Chondrocyte (in vitro differentiated cells): ENCODE data around the gene DDOST. TPM values are rescaled to one million over a fixed set of nuclear protein-coding genes. Genes with fewer than 3 reads are reported as not detected.

Experiments used
- DNase-seq: peaks from one replicate; pipeline ENCODE4 v3.0.0; 2021; ENCODE audit warnings: mixed read lengths, low spot score
- H3K27ac Mint-ChIP-seq: one replicate; pipeline ENCODE4 v1.8.0; 2021; ENCODE audit warnings: mild to moderate bottlenecking, moderate library complexity, mixed read lengths; ENCODE audit not compliant: unreplicated experiment
- H3K27me3 Mint-ChIP-seq: 2 replicates; pipeline ENCODE4 v1.8.0; 2021; ENCODE audit warnings: low read depth, mixed read lengths
- H3K36me3 Mint-ChIP-seq: 2 replicates; pipeline ENCODE4 v1.8.0; 2021; ENCODE audit warnings: low read depth, mixed read lengths
- H3K4me1 Mint-ChIP-seq: 2 replicates; pipeline ENCODE4 v1.8.0; 2021; ENCODE audit warnings: low read depth, mild to moderate bottlenecking, mixed read lengths
- H3K4me3 Mint-ChIP-seq: one replicate; pipeline ENCODE4 v1.8.0; 2021; ENCODE audit warnings: mild to moderate bottlenecking, moderate library complexity, mixed read lengths; ENCODE audit not compliant: unreplicated experiment
- H3K9me3 Mint-ChIP-seq: 2 replicates; pipeline ENCODE4 v1.8.0; 2021; ENCODE audit warnings: low read depth, mixed read lengths
- long read RNA-seq: library from polyadenylated mRNA; stranded (forward); transcript quantifications from one replicate; pipeline ENCODE4 v2.0.0, GENCODE V29; 2021
- total RNA-seq: library from RNA; stranded (reverse); gene quantifications from 3 replicates; pipeline ENCODE4 v1.2.1, GENCODE V29; 2021
- TF ChIP-seq, protein P1 (sequence below): fragments of 200-600 bp; sonication (generic); IDR thresholded peaks from 2 replicates; pipeline ENCODE4 v1.5.0; 2021; ENCODE audit warnings: antibody characterized with exemption, mild to moderate bottlenecking, moderate library complexity

DDOST gene
- total RNA-seq: 214 to 232 TPM (median 223 TPM) in 3 replicates
- long read RNA-seq, transcript DDOST-202 (11 exons, 2,126 nt): major isoform, 676 of 702 reads
- long read RNA-seq, partial matches to known transcripts: 5 of 702 reads
- long read RNA-seq, other reads (novel, unspliced or antisense): 21 of 702 reads

DNA sequence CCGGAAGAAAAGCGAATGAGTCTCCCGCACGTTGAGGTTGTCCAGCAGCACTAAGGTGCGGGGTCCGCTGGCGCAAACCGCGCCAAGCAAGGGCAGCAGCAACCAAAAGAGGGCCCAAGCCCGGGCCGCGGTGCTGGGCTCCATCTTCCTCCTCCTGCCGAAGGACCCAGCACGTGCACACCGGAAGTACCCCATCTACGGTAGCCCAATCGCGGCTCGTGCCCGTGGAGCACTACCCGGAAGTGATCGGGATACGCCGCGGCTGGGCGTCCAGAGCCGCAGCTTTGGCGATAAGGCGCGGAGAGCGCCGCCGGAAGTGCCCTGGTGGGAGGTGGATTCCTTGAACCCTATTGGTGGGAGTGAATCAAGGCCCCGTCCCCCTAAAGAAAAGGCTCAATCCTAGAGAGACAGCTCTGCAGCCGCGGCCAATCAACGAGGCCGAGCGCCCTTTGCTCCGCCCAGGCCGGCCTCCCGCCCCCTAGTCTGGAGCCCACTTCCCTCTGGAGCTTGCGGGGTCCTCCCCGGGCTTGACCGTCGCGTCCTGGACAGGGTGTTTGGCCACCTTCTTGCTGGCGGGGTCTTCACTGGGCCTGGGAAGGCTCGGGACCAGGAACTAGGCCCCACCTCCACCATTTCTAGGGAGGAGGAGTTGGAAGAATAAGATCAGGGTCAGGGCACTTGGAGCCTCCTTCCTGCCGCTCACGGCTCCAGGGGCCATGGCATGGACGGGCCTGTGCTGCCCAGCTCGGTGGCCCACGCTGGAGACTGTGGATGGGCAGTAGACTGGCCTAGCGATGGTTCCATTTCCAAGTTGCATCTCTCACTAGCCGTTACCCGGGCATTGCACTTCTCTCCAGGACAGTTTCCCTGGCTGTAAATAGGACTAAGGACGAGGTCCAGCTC lies at the start of gene DDOST:
TSS of gene DDOST (minus strand) at position 163 of the 903 bp plus-strand sequence. CDS start at position 144, 19 bp downstream.
- Mint-ChIP-seq H3K27me3 (no peaks in the 10 kb centered on the region), H3K4me3 (peak within 1 kb of the TSS; percentile 95), H3K36me3 (peaks cover 2% of the 10 kb centered on the region), H3K4me1 (peaks cover 29% of the 10 kb centered on the region), H3K9me3 (no peaks in the 10 kb centered on the region), H3K27ac (peak within 1 kb of the TSS; percentile 92)
- no peak for DNase-seq
- TF ChIP-seq, protein P1, sequence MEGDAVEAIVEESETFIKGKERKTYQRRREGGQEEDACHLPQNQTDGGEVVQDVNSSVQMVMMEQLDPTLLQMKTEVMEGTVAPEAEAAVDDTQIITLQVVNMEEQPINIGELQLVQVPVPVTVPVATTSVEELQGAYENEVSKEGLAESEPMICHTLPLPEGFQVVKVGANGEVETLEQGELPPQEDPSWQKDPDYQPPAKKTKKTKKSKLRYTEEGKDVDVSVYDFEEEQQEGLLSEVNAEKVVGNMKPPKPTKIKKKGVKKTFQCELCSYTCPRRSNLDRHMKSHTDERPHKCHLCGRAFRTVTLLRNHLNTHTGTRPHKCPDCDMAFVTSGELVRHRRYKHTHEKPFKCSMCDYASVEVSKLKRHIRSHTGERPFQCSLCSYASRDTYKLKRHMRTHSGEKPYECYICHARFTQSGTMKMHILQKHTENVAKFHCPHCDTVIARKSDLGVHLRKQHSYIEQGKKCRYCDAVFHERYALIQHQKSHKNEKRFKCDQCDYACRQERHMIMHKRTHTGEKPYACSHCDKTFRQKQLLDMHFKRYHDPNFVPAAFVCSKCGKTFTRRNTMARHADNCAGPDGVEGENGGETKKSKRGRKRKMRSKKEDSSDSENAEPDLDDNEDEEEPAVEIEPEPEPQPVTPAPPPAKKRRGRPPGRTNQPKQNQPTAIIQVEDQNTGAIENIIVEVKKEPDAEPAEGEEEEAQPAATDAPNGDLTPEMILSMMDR: peak; percentile 75

- no peak for DNase-seq
Observed at GRCh38 chr1:20710469-20711284, 49.5 kb upstream of the DDOST start.

GRCh38 chr1:20709868-20710267 lies 48.7 kb upstream of the DDOST start:
- Mint-ChIP-seq H3K36me3 (no peaks in the 10 kb centered on the region), H3K4me3 (no peak overlapping the region), H3K27me3 (no peaks in the 10 kb centered on the region), H3K27ac (no peak overlapping the region), H3K4me1 (no peaks in the 10 kb centered on the region), H3K9me3 (no peaks in the 10 kb centered on the region)
- TF ChIP-seq, protein P1: no peak
- DNase-seq: no peak

More at GRCh38 chr1:20710469-20711284, 49.5 kb upstream of the DDOST start:
- no peaks in the 10 kb centered on the region for H3K9me3 Mint-ChIP-seq
- H3K27ac Mint-ChIP-seq: no peak overlapping the region
- no peak overlapping the region for H3K4me3 Mint-ChIP-seq
- no peaks in the 10 kb centered on the region for H3K27me3 Mint-ChIP-seq
- no peaks in the 10 kb centered on the region for H3K36me3 Mint-ChIP-seq
- no peaks in the 10 kb centered on the region for H3K4me1 Mint-ChIP-seq
- TF ChIP-seq, protein P1: no peak

GRCh38 chr1:20708891-20709290 lies 47.7 kb upstream of the DDOST start:
- Mint-ChIP-seq H3K27me3 (no peaks in the 10 kb centered on the region), H3K4me1 (no peaks in the 10 kb centered on the region), H3K36me3 (no peaks in the 10 kb centered on the region), H3K9me3 (no peaks in the 10 kb centered on the region), H3K4me3 (no peak overlapping the region), H3K27ac (no peak overlapping the region)
- TF ChIP-seq, protein P1: no peak
- no peak for DNase-seq

DNA sequence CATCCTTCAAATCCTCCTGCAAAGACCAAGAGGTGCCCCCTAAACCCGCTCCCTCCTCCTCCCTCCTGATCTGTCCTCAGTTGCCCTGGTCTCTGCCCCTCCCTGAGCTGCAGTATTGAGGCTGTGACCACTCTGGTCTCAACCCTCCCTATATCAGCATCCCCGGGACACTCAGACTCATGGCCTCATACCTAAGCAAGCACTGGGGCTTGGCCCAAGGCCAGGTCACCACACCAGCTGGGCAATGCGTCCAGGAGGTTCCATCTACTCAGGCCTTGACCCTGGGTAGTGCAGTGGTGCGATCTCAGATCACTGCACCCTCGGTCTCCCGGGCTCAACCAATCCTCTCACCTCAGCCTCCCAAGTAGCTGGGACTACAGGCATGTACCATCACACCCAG lies 46.9 kb upstream of the DDOST start:
- DNase-seq: no peak
- no peaks in the 10 kb centered on the region for H3K9me3 Mint-ChIP-seq
- no peak overlapping the region for H3K4me3 Mint-ChIP-seq
- H3K27me3 Mint-ChIP-seq: no peaks in the 10 kb centered on the region
- H3K4me1 Mint-ChIP-seq: no peaks in the 10 kb centered on the region
- TF ChIP-seq, protein P1: no peak
- H3K36me3 Mint-ChIP-seq: no peaks in the 10 kb centered on the region
- no peak overlapping the region for H3K27ac Mint-ChIP-seq
